NCI-H460 (cell line): ENCODE data around the gene SLC66A1. TPM values are rescaled to one million over a fixed set of nuclear protein-coding genes. Genes with fewer than 3 reads are reported as not detected.
"Not testable (repeated sequence)": the region's sequence is repeated elsewhere in the genome, so short reads cannot be mapped to it uniquely, and the experiment has no call there.

Experiments used
- DNase-seq: peaks from one replicate; pipeline ENCODE4 v3.0.0-alpha.2; 2016; ENCODE audit warnings: low read depth; ENCODE audit errors: extremely low read depth
- polyA plus RNA-seq: library from polyadenylated mRNA; depleted of rRNA; stranded (reverse); fragments of >200 nt; gene quantifications from 2 replicates; pipeline ENCODE4 v1.2.3, GENCODE V29; 2014; cell fraction: nucleus; rRNA removed
- total RNA-seq: library from RNA; depleted of rRNA; stranded (reverse); fragments of >200 nt; shearing (Covaris generic); gene quantifications from 2 replicates; pipeline ENCODE4 v1.2.3, GENCODE V29; 2014; rRNA removed

The SLC66A1 gene
- total RNA-seq = 10.2 and 10.5 TPM in 2 replicates
- polyA plus RNA-seq = 11.9 and 19.4 TPM in 2 replicates

GRCh38 chr1:19311931-19312781 lies at the start of gene SLC66A1, which contains the start of gene AKR7A2:
Gene SLC66A1 (plus strand): TSS chr1:19312326. CDS start chr1:19317678, 5,352 bp downstream.
Gene AKR7A2 (minus strand): TSS chr1:19312144. CDS start chr1:19312124, 20 bp downstream.
- peak; percentile 88 for DNase-seq

- DNase-seq = no peak
Measured at GRCh38 chr1:19262744-19263143, 49.4 kb upstream of the SLC66A1 start.

GRCh38 chr1:19268445-19268844 lies 43.7 kb upstream of the SLC66A1 start:
- no peak for DNase-seq

- not testable (repeated sequence) for DNase-seq
Measured at GRCh38 chr1:19269427-19270342, 42.4 kb upstream of the SLC66A1 start.

GRCh38 chr1:19270343-19270730 lies 41.8 kb upstream of the SLC66A1 start:
- DNase-seq = not testable (repeated sequence)

GRCh38 chr1:19272064-19272463 lies 40.1 kb upstream of the SLC66A1 start:
- DNase-seq = no peak

GRCh38 chr1:19273106-19273843 lies 38.9 kb upstream of the SLC66A1 start:
- DNase-seq = no peak

- not testable (repeated sequence) for DNase-seq
Measured at GRCh38 chr1:19273844-19274531, 38.1 kb upstream of the SLC66A1 start.

GRCh38 chr1:19274636-19275035 lies 37.5 kb upstream of the SLC66A1 start:
- no peak for DNase-seq

GRCh38 chr1:19283891-19284290 lies 28.2 kb upstream of the SLC66A1 start:
- no peak for DNase-seq

- DNase-seq = no peak
Measured at GRCh38 chr1:19284881-19285280, 27.2 kb upstream of the SLC66A1 start.

GRCh38 chr1:19285366-19285765 lies 26.8 kb upstream of the SLC66A1 start:
- not testable (repeated sequence) for DNase-seq

- DNase-seq = not testable (repeated sequence)
Measured at GRCh38 chr1:19285807-19286206, 26.3 kb upstream of the SLC66A1 start.

- DNase-seq = no peak
Measured at GRCh38 chr1:19287436-19288185, 24.5 kb upstream of the SLC66A1 start.

GRCh38 chr1:19288324-19289241 lies 23.5 kb upstream of the SLC66A1 start, which contains the start of gene AKR7A3:
Gene AKR7A3 (minus strand): TSS chr1:19288770. CDS start chr1:19288709, 61 bp downstream.
- DNase-seq = not testable (repeated sequence)

GRCh38 chr1:19289244-19289643 lies 22.9 kb upstream of the SLC66A1 start:
- DNase-seq = no peak

- no peak for DNase-seq
Measured at GRCh38 chr1:19294638-19295037, 17.5 kb upstream of the SLC66A1 start.

GRCh38 chr1:19300211-19300610 lies 11.9 kb upstream of the SLC66A1 start:
- DNase-seq = no peak
